IPS DF 4.7 (cell line): ENCODE measurements around the gene FOLH1.
A peak's percentile ranks its signal among the peaks of the same experiment; 100 is the strongest.
"Not testable (repeated sequence)": the region's sequence is repeated elsewhere in the genome, so short reads cannot be mapped to it uniquely, and the experiment has no call there.

Source experiments
- DNase-seq: peaks from one replicate; pipeline ENCODE4 v3.0.0-alpha.2; 2013; ENCODE audit warnings: low spot score; ENCODE audit errors: extremely low read depth

The FOLH1 gene

DNA sequence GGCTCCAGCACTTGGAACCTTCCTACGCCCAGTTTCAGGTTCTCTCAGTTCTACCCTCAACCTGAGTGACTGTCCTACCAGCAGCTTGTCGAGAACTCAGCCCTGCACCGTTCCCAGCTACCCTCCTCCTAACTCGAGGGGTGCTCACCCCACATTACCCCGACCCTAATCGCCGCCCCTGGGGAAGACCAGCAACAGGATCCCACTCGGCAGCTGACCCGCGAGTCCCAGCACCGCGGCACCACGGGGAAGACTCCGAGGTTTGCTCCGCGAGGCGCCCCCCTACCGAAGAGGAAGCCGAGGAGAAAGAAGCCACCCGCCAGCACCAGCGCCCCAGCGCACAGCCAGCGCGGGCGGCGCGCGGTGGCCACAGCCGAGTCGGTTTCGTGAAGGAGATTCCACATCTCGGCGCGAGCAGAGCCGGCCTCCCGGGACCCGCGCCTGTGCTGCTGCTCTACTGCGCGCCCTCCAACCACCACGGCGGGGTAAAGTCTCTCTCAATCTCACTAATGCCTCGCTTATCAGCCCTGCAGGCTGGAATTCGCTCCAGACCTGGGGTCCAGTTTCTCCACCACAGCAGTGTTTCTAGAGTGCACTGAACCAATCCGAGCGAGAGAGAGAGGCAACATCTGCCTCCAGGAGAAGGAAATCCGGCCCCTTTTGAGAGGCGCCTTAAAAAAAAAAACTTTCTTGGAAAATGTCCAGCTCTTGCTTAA is at the start of gene FOLH1:
Gene FOLH1 (minus strand): TSS at position 597 of the 716 bp plus-strand sequence. CDS start 193 bp downstream, at position 404.
- DNase-seq = no peak

DNA sequence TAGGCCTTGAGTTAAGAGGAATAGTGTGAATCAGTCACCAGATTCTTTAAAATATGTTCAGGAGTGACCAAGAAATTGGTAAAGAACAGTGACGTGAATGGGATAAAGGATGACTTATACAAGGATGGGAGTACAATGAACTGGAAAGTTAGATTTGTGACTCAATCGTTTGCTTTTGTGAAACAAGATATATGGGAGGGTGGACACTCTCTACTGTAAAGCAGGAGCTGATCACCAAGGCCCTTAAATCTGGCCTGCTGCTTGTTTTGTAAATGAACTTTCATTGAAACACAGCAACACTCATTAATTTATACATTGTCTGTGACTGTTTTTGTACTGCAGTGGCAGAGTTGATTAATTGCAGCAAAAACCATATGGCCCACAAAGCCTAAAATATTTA is 46.7 kb upstream of the FOLH1 start:
- not testable (repeated sequence) for DNase-seq

DNA sequence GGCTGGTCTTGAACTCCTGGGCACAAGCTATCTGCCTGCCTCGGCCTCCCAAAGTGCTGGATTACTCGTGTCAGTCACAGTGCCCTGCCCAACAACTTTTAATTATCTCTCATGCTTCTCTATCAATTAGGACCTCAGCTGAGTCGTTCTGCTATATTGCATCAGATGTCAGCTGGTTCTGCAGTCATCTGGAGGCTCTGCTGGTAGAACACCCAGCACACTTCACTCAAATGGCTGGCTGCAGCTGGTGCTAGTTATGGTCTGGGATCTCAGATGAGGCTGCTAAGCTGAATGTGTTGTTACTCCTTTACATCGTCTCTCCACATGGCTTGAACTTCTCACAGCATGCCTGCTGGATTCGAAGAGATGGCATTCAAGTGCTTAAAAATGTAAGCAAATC is 42.8 kb upstream of the FOLH1 start:
- DNase-seq = not testable (repeated sequence)

DNA sequence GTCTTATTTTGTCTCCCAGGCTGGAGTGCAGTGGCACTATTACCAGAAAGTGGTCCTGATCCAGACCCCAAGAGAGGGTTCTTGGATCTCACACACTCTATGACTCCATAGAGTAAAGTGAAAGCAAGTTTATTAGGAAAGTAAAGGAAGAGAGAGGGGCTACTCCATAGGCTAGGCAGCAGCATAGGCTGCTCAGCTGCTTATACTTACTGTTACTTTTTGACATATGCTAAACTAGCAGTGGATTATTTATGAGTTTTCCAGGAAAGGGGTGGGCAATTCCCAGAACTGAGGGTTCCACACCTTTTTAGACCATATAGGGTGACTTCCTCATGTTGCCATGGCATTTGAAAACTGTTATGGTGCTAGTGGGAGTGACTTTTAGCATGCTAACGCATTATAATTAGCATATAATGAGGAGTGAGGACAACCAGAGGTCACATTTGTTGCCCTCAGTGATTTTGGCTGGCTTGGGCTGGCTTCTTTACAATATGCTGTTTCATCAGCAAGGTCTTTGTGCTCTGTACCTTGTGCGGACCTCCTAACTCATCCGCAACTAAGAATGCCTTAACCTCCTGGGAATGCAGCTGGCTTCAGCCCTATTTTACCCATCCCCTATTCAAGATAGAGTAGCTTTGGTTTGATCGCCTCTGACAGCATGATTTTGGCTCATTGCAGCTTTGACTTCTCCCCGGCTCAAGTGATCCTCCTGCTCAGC is 42.2 kb upstream of the FOLH1 start:
- DNase-seq = not testable (repeated sequence)

DNA sequence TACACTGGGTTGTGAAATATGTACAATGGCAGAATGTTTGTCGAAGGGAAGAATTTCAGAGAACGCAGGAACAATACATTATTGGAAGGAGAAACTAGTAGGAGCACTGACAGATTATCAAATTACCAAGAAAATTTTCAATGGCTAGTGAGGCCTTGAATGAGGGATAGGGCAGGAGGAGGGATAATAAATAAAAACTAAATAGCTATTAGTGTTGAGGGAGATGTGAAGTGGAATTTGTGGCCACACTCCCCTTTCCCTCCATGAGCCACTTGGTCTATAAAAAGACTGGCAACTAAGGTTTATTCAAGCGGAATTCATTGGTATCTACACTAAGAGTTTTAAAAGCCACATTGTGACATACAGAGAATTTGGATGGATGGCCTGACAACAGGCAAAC is 41.0 kb upstream of the FOLH1 start:
- not testable (repeated sequence) for DNase-seq

DNA sequence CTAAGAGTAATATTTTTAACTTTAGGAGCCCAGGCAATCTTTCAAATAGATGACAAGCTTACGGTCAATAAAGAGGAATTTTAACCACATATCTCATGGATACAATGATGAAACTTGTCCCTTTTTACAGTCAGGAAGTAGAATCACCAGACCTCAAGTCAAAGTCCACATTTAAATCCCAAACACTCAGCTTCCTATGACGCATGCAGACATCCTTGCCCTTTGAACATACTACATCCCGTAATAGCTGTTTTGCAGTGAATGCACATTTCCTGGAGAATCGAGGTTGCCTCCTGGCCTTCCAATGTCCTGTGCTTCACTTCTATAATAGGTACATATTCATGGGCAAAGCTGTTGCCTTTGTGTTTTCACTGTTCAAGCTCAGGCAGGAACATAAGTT is 25.3 kb upstream of the FOLH1 start:
- not testable (repeated sequence) for DNase-seq

DNA sequence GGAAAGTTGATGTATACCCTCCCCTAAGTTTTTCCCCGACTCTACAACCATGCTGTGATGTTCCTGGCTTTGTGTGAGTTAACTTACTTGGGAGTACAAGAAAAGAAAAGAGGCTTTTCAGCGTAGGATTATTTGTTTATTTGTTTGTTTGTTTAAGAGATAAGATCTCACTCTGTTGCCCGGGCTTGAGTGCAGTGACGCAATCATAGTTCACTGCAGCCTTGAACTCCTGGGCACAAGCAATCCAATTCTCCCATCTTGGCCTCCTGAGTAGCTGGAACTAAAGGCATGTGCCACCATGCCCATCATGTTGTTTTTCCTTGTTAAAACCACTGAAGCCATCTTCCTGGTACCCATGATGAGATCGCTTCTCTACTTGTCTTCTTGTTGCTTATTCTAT is 24.6 kb upstream of the FOLH1 start:
- not testable (repeated sequence) for DNase-seq

DNA sequence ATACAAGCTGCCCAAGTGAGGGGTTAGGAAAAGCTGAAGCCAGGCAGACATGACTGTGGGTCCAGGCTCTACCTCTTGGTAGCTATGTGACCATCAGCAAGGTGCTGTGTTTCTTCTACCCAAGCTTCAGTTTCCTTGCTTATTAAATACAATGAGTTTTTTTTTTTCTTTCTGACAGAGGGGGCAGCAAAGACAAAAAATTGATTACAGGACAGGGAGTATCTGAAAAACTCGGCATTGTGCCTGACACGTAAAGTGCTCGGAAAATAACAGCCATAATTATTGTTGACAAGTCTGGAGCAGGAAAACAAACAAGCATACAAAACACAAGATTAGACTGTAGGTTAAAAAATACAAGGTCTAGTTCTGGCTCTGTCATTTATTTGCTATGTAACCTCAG is 23.3 kb upstream of the FOLH1 start:
- DNase-seq = not testable (repeated sequence)

DNA sequence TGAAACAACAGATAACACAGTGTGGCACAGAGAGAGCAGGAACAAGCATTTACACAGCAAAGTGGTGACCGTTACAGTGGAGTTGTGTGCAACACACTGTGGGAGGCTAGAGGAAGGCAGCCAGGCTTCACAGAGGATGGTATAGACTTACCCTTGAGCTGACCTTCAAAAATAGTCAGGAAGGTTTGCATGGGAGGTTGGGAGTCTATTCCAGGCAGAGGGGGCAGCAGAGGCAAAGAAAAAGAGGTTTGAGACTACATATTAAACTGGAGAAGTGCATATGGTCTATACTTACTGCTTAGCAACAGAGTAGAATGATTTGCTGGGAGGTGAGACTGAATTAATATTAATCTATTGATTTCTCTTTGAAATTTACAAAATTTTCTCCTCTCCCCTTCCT is 22.1 kb upstream of the FOLH1 start:
- DNase-seq = peak; percentile 1

DNA sequence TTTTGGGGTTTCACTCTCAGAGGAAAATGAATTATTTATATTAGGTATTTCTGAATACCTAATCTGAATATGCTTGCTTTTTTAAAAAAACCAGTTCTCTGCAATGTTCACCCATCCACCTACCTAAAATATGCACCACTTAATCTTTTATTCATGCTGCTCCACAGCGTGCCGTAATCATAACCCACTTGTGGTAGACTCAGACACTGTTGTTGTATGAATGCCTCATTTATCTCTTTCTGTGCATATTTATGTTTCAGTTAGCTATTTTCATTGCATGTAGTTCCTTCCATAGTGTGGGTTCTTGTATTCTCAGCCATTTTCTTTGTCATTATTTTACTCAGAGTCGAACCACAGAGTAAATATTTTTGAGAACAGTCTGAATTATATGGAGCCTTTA is 21.6 kb upstream of the FOLH1 start:
- DNase-seq = not testable (repeated sequence)

DNA sequence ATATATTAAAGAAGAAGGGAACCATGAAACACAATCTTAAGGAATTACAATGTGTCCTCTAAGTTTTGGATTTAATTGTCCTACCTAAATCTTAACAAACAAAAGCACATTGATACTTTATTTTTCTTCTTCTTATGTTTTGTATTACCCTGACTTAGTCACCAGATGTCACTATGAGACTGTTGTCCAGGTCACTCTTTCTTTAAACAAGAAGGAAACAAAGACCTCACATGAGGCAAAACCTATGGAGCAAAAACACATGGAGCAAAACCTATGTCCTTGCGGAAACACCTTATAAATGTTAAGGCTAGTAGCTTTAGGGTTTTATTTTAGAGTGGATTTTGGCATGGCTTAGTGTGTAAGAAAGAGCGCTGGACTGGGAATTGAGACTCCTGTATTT is 20.7 kb upstream of the FOLH1 start:
- not testable (repeated sequence) for DNase-seq

DNA sequence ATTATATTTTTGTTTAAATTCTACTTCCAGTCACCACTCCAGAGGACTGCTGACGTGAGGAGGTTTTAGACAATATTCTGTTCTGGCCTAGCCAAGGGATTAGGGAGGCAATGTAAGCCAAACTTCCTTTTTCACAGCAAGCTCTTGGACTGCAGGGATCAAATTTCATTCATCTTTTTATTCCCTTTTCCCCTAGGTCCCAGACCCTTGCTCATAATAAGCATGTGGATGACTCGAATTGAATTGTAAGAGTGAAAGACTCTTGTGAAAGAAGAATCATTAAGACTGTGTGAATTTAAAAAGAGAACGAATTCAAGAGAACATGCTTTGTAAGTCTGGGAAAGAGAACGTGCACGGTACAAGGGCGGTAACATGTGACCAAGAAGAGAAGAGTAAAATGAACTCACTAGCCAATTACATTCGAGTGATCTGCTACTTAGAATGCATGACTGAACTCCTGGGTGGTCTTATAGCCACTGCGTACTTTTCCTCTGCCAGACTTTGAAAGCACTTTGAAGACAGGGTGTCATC is 16.9 kb upstream of the FOLH1 start:
- not testable (repeated sequence) for DNase-seq

DNA sequence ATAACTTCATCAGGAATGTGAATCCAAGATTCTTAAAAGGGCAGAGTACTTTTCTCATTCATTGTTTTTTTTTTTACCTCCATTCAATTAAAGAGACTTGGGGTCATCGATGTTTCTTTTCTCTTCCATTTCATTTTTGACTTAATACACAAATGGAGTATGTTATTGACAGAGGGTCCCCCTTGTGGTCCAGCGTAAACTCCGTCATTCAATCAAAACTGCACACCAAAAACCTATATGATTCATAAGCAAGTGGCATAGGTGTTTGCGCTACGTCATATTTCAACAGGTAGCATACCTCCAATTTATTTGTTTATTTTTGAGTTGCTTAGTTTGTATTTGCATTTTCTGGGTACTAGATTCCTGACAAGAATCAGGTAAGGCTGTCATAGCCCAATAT is 12.7 kb upstream of the FOLH1 start:
- no peak for DNase-seq

DNA sequence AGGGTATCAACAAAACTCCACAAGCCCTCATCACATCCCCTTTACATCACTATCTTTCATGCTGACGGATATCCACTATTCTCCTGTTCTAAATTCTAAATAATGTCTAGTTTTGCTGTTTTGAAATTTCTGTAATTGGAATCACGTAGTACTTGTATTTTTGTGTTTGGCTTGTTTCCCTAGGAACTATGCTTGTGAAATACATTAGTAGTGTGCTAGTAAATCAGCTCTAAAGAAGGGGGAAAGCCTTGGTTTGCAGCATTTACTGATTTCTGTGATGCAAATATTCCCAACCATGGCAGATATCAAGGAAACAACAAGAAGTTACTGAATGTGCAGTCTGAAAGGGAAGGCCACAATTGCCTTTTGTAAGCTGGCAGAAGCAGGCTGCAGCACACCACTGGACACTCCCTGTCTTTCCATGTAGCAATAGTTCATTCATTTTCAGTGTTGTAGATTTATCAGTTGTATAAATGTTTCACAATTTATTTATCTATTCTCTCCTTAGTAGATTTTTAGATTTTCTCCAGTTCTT is 4.7 kb upstream of the FOLH1 start:
- no peak for DNase-seq

DNA sequence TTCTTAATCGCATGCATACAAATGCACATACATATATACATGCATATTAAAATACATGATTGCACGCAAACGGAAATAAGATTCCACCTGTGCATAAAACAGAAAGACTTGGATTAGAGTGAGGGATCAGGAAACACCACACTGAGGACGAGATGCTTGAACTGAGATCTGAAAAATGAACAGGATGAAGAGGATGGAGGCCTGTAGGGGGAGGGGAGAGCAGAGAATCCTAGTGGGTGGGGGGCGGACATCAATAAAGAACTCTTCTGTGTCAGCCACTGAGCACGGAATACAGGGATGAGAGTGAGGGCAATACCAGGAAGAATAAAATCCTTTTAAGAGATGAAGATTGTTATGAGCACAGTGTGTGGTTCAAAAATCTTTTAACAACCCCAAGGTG is 1.4 kb downstream of the FOLH1 start:
- not testable (repeated sequence) for DNase-seq

DNA sequence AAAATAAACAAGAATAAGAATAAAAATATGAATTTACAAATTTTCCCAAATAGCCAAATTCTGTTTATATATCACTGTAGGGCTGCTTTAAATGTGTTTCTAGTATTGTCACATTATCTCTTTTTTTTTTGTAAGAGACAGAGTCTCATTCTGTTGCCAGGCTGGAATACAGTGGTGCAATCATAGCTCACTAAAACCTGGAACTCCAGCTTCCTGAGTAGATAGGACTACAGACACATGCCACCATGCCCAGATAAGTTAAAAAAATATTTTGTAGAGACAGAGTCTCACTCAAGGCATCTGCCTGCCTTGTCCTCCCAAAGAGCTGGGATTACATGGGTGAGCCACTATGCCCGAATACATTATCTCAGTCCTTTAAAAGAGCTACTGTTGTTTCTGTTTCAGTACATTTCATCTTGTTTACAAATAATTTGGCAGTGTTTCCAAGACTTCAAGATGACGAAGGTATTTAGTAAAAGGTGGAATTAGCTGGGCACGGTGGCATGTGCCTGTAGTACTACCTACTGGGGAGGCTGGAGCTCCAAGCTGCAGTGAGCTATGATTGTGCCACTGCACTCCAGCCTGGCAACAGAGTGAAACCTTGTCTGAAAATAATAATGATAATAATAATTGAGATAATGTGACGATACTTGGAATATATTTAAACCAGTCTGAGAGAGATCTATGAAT is 6.0 kb downstream of the FOLH1 start:
- DNase-seq = no peak

DNA sequence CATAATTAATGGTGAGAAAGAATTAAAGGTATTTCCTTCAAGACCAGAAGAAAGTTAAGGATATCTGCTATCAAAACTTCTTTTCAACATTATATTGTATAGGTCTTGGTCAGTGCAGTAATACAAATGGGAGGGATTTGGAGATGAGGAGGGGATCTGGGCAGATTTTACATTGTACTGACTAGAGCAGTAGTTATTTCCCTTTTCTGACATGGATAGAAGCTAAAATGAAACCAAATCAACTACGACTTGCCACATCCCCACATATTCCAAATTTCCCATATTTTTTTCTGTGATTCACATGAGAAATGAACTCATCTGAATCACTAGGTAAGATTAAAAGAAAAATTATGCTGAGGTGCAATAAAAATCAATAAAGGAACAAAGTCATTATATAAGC is 11.6 kb downstream of the FOLH1 start:
- DNase-seq = not testable (repeated sequence)

DNA sequence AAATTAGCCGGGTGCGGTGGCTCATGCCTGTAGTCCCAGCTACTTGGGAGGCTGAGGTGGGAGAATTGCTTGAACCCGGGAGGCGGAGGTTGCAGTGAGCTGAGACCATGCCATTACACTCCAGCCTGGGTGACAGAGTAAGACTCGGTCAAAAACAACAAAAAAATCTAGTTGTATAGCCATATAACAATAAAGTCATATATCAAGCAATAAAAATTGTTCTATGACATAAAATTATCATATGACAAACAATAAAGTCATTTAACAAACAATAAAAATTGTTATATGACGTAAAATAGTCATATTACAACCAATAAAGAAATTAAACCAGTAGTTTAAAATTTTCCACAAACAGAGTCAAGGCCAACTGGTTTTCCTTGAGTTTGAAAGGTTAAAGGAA is 12.4 kb downstream of the FOLH1 start:
- not testable (repeated sequence) for DNase-seq

DNA sequence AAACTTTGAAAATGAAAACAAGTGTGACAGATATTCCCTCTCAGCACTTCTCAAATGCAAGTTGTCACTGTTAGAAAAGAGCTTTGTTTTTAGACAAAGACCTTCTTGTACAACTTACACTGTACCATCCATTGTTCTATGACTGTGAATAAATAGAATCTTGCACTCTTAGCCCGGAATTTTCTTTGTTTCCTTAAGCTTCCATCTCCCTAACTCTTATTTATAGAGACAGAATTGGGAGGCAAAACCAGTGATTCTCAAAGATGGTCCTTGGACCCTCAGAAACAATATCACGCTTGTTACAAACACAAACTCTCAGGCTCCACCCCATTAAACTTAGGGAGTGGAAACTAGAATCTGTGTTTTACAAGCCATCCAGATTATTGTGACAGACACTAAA is 18.1 kb downstream of the FOLH1 start:
- not testable (repeated sequence) for DNase-seq

DNA sequence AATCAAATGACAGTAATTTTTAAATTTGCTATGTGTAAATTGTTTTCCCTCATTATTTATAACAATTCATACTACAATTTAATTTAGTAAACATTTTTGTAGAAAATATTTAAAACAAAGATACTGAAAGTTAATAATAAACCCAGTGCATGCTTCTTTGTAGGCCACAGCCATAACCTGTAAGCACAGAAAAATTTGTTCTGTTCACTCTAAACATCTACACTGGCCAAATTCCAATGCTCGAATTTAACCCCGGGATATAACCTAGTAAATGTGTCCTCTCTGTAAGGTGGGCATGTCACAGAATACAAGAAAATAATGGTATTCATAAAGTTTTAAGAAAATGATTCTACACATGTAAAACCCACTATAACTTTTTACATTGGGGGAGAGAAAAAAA is 22.2 kb downstream of the FOLH1 start:
- not testable (repeated sequence) for DNase-seq

DNA sequence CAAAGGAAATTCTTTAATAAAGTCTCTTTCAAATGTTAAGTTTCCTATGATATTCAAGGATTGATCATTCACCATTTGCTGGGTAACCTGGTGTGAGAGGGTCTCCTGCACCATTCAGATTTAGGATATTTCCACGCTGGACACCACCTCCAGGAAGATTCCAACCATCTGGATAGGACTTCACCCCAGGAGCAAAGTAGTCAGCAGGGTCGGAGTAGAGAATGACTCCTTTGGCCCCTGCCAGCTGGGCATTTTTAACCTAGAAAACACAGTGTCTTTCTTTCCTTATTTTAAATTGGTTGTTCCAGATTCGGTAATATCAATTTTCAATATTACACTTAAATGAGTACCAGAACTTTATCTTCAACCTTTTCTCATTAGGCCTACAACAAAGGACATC is 22.8 kb downstream of the FOLH1 start:
- DNase-seq = not testable (repeated sequence)

DNA sequence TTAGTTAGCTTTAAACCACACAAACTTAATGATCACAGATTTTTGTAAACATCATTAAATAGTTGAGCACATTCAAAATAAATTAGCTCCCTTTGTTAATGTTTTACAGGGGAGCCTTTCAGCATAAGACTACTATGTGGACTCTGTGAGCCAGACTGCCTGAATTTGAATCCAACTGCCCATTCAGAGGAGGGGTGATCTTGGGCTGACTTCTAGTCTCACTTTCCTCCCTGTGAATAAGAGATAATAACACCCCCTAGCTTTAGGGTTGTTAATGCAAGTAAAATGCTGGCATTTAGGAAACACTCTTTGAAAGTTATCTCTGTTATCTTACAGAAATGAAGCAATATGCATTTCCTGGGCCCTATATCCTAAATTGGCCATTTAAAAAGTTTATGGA is 23.6 kb downstream of the FOLH1 start:
- DNase-seq = not testable (repeated sequence)
